Muscle layer of duodenum (tissue), 2 donors: ENCODE data around the gene MYEOV.
A peak's percentile ranks its signal among the peaks of the same experiment; 100 is the strongest.

ENCODE experiments used
- H3K27ac ChIP-seq: one replicate; pipeline ENCODE4 v1.7.0; 2013; ENCODE audit warnings: mild to moderate bottlenecking, low read length
- H3K27me3 ChIP-seq: one replicate; pipeline ENCODE4 v1.7.0; 2013; ENCODE audit warnings: low read depth, mild to moderate bottlenecking, control low read depth, low read length
- H3K36me3 ChIP-seq, 2 donors: one replicate each; pipeline ENCODE4 v1.7.0; 2013; ENCODE audit warnings: low read length in 2 of 2, control low read depth in 1 of 2, mild to moderate bottlenecking in 1 of 2; ENCODE audit not compliant: insufficient read depth in 2 of 2, control insufficient read depth in 1 of 2
- H3K4me1 ChIP-seq, 2 donors: one replicate each; pipeline ENCODE4 v1.7.0; 2013; ENCODE audit warnings: low read length in 2 of 2, mild to moderate bottlenecking in 2 of 2, control low read depth in 1 of 2, moderate library complexity in 1 of 2; ENCODE audit not compliant: insufficient read depth in 2 of 2, control insufficient read depth in 1 of 2
- H3K4me3 ChIP-seq, 2 donors: one replicate each; pipeline ENCODE4 v1.7.0; 2013; ENCODE audit warnings: low read length in 2 of 2, low read depth in 1 of 2, mild to moderate bottlenecking in 1 of 2
- H3K9me3 ChIP-seq, 2 donors: one replicate each; pipeline ENCODE4 v1.7.0; 2013; ENCODE audit warnings: low read length in 2 of 2, control low read depth in 1 of 2, mild to moderate bottlenecking in 1 of 2; ENCODE audit not compliant: control insufficient read depth in 1 of 2
- donor health status: healthy.

The MYEOV gene

DNA sequence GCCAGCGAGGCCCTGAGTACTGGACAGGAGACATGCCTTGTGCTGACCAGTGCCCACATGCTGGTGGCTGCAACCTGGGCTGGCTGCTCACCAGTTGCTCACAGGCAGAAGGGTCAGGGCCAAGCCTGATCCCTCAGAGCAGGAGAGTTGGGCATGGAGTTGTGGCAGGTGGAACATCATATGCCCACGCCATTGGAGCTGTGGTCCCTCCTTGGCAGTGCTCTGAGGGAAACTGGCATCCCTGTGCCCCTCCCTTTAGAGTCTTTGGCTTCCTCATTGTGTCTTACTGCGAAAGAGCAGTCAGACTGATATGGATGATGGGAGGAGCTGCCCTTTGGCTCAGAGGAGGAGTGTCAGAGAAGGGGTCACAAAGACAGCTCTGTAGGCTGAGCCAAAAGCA, 3.1 kb upstream of the MYEOV start:
- no peak overlapping the region for H3K4me3 ChIP-seq
- no peaks in the 10 kb centered on the region for H3K36me3 ChIP-seq
- H3K27me3 ChIP-seq, result no peaks in the 10 kb centered on the region
- H3K27ac ChIP-seq, result no peak overlapping the region
- no peaks in the 10 kb centered on the region for H3K9me3 ChIP-seq
- H3K4me1 ChIP-seq, result peaks cover 0 to 7% of the 10 kb centered on the region in 2 donors

DNA sequence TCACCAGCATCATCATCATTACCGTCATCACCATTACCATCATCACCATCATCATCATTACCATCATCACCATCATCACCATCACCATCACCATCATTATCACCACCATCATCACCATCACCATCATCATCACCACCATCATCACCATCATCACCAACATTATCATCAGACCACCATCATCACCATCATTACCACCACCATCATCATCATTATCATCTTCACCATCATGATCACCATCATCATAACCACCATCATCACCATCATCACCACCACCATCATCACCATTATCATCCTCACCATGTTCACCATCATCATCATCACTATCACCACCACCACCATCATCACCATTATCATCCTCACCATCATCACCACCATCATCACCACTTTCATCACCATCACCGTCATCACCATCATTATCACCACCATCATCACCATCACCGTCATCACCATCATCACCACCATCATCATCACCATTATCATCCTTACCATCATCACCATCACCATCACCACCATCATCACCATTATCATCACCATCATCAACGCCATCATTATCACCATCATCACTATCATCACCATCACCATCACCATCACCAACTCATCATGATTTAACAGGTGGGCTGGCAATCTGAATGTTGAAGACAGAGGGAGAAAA, 2.4 kb upstream of the MYEOV start:
- H3K4me1 ChIP-seq, result peaks cover 0 to 12% of the 10 kb centered on the region in 2 donors
- no peaks in the 10 kb centered on the region for H3K9me3 ChIP-seq
- no peak overlapping the region for H3K27ac ChIP-seq
- no peaks in the 10 kb centered on the region for H3K36me3 ChIP-seq
- no peak overlapping the region for H3K4me3 ChIP-seq
- no peaks in the 10 kb centered on the region for H3K27me3 ChIP-seq

DNA sequence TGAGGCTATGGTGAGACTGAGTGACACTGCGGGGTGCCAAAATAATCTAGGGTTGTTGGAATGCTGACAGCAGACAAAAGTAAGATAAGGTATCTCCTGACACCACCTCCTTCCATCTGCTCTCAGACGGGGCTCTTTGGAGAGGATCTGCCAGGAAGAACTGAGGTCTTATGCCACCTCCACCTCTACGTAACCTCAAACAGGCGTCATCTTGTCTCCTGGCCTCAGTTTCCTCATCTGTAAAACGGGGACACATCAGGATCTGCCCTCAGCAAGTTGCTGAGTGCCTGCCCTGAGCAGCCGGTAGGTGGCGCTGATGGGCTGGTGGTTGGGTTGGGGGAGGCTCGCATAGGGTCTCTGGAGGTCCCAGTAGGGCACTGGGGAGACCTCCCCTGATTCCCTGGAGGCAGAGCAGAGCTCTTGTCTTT, 1.7 kb upstream of the MYEOV start:
- Histone ChIP-seq H3K9me3 (no peaks in the 10 kb centered on the region), H3K4me3 (no peak overlapping the region), H3K27ac (no peak overlapping the region), H3K27me3 (no peaks in the 10 kb centered on the region), H3K4me1 (peaks cover 0 to 14% of the 10 kb centered on the region in 2 donors), H3K36me3 (no peaks in the 10 kb centered on the region)

DNA sequence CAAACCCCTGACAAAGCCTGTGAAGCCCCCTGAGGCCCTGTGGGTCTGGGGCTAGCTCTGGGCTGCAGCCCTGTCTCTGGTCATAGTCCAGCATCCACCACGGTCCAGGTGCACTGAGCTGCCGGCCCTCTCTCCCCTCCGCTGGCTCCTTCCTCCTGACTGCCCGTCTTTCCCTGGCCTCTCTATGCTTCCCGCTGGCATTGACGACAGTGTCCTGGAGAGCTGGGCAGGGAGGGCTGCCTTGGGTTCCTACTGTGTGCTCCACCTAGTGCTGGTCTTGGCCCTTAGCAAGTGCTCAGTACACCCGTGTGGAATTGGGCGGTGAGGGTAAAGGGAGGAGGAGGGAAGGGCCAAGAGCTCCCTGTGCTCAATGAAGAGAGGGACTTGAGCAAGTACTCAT, 868 bp upstream of the MYEOV start:
- Histone ChIP-seq H3K9me3 (no peaks in the 10 kb centered on the region), H3K4me3 (no peak overlapping the region), H3K4me1 (peaks cover 5 to 22% of the 10 kb centered on the region in 2 donors), H3K27ac (no peak overlapping the region), H3K27me3 (no peaks in the 10 kb centered on the region), H3K36me3 (no peaks in the 10 kb centered on the region)

DNA sequence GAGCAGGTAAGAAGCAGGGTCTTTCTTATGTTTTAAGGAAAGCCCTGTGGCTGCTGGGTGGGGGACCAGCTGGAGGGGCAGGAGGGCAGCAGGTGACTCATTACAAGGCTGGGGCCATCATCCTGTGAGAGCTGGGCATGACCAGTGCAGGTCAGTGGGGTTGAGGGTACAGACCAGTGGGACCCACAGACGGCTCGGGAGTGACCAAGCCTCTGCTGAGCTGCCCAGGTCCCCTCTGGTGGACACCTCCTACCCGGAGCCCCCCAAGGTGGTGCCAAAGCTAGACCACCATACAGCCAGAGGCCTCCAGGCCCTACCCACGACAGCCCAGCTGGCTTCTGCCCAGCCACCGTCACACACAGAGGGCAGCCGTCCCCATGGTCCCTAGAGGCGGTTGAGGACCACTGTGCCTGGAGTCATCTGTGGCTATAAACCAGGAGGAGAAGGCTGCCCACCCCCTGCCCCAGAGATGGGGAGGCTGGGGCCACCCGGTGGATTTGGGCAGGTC, 670 bp downstream of the MYEOV start:
- H3K36me3 ChIP-seq, result no peaks in the 10 kb centered on the region
- peaks cover 7 to 36% of the 10 kb centered on the region in 2 donors for H3K4me1 ChIP-seq
- H3K4me3 ChIP-seq, result no peak overlapping the region
- no peaks in the 10 kb centered on the region for H3K27me3 ChIP-seq
- no peaks in the 10 kb centered on the region for H3K9me3 ChIP-seq
- H3K27ac ChIP-seq, result no peak overlapping the region

DNA sequence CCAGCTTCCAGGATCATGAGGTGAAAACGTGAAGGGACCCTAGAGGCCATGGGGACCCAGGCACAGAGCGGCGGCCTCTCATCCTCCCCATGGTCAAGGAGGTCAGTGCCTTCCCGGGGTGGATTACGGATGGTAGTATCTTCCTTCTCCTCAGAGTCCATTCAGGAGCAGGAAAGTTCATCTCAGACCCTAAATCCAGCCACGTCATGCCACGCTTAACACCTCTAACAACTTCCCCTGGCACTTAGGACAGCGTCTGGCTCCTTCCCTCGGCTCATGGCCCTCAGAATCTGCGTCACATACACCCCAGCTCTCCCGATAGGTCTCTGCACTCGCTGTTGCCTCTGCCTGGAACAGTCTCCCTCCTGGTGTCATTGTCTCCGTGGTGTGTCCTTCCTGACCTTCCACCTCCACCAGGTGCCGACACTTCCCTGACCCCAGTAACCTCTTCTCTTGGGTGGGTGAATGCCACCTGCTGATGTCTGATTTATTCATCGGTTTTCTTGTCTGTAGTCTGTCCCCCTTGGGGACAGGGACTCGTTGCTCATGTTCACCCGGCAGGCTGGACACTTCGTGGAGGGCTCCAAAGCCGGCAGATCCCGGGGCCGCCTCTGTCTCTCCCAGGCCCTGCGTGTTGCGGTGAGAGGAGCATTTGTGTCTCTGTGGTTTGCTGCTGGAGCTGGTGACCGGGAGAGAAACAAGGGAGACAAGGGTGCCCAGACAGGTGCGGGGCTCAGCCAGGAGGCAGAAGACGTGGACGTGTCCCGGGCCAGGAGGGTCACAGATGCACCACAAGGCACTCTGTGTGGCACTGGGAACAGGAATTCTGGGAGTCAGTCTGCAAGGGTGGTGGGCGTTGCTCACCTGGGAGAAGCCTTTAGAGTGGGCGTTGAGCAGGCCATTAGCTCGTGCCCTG, 1.4 kb downstream of the MYEOV start:
- Histone ChIP-seq H3K27ac (no peak overlapping the region), H3K4me1 (peaks cover 7 to 36% of the 10 kb centered on the region in 2 donors), H3K9me3 (no peaks in the 10 kb centered on the region), H3K36me3 (no peaks in the 10 kb centered on the region), H3K27me3 (no peaks in the 10 kb centered on the region), H3K4me3 (no peak overlapping the region)

DNA sequence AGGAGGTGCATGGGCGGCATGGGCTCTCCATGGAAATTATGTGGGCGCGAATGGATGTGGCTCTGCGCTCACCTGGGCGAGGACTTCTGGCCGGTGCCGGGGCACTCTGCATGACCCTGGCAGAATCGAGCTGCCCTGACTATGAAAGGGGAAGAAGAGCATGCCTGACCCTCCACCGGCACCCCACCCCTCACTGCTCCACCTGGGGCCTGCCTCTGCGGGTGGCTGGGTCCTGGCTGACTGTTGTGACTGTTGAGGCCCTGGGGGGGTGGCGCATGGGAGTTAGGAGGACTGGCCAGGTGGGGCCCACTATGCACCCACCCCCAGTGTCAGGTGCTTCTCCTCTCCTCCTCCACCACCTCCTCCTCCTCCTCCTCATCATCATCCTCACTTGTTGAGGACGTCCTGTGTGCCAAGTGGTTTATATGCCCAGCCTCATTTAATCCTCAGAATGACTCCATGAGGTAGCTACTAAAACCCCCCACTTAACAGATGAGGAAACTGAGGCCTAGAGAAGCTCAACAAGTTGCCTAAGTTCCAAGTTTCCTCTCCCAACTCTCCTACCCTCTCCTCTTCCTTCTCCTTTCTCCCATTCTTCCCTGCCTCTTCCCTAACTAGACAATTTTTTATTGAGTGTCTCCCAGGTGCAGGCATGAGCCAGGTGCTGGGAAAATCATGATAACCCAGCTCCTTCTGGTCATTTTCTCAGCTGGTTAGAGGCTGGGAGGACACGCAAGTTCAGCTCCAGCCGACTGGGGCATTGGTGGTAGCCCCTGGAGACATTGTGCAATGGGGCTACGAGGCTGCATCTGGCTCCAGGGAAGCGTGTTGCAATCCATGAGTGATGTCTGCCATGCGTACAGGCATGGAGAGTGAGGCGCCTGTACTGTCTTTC, 2.3 kb downstream of the MYEOV start:
- Histone ChIP-seq H3K27ac (peak overlapping the region; percentile 83), H3K4me3 (peak overlapping the region in 1 of 2 donors; percentile 58), H3K4me1 (peaks cover 7 to 36% of the 10 kb centered on the region in 2 donors), H3K27me3 (no peaks in the 10 kb centered on the region), H3K36me3 (no peaks in the 10 kb centered on the region), H3K9me3 (no peaks in the 10 kb centered on the region)

DNA sequence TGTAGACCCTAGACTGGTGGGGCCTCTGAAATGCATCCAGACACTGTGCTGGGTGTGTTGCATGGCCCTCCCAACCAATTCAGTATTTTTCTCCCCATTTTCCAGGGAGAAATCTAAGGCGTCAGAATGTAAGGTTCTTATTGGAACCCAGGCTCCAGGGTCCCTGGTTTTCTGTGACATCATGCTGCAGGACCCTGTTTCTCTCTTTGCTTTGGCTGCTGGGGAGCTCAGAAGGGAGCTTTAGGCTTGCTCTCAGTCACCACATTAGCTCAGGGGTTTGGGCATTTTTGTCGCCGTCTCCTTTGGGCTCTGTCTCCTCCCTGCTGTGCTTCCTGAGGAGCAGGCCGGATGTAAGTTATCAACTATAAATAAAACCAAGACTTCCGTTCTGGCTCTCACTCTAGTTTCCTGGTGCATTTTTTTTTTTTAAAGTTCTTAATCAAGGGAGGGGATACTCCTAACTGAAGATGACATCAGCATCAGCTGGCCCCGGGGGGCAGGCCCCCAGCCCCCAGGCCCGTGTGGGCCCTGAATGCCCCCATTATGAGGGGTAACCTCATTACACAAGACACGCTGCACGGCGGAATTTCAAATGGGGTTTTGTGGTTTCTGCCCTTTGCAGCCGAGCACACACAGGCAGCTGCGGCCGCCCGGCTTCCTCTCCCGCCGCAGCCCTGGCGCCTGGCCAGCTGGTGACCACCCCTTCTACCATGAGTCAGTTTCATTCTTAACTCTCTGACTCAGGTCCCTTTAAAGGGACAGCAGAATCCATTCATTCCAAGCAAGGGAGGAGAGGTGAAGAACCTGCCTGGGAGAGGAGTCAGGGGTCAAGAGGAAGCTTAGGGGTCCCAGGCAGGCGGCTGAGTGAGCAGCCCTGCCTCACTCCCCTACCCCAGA, 3.2 kb downstream of the MYEOV start:
- Histone ChIP-seq H3K4me1 (peaks cover 7 to 36% of the 10 kb centered on the region in 2 donors), H3K9me3 (no peaks in the 10 kb centered on the region)

DNA sequence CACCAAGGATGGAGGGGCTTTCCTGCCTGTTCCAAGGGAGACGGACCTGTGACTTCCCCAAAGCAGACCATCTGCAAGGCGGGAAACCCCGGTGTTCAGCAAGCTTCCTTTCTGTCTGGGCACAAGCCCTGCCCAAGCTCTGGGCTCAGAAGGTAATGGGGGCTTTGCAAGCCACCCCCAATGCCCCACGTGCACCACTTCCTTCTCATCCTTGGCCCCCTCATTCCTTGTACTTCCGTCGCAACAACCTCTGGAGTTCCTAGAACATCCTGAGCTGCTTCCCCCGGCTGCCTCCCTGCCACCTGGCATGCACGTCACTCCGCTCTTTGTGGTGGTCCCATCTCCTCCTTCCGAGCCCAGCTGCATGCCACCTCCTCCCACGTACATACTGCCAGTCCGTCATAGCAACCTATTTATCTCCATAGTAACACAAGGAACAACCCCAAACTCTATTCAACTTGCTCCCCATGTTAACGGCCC, 3.9 kb downstream of the MYEOV start:
- H3K36me3 ChIP-seq, result no peaks in the 10 kb centered on the region
- H3K9me3 ChIP-seq, result no peaks in the 10 kb centered on the region
- H3K27me3 ChIP-seq, result no peaks in the 10 kb centered on the region
- peak overlapping the region; percentile 33 to 34 for H3K4me3 ChIP-seq
- peak overlapping the region; percentile 83 for H3K27ac ChIP-seq
- H3K4me1 ChIP-seq, result peaks cover 7 to 36% of the 10 kb centered on the region in 2 donors

More for the DNA sequence above, 3.2 kb downstream of the MYEOV start:
- Histone ChIP-seq H3K36me3 (no peaks in the 10 kb centered on the region), H3K4me3 (peak overlapping the region in 1 of 2 donors; percentile 58), H3K27me3 (no peaks in the 10 kb centered on the region), H3K27ac (peak overlapping the region; percentile 83)
